PC-3 (cell line): ENCODE data around the gene PPIF.

ENCODE experiments used
- CTCF ChIP-seq: fragments of 300-600 bp; sonication (generic); conservative IDR thresholded peaks from 2 replicates; pipeline ENCODE4 v1.5.1; 2017; ENCODE audit warnings: antibody characterized with exemption, low read depth, mild to moderate bottlenecking, low read length
- EZH2 ChIP-seq: fragments of 300-600 bp; sonication (generic); IDR thresholded peaks from one replicate; pipeline ENCODE4 v1.6.1; 2017; ENCODE audit warnings: antibody characterized with exemption, mild to moderate bottlenecking, low read length; ENCODE audit not compliant: unreplicated experiment
- EZH2phosphoT487 ChIP-seq: fragments of 300-600 bp; sonication (generic); IDR thresholded peaks from 2 replicates; pipeline ENCODE4 v1.6.1; 2018; ENCODE audit warnings: mild to moderate bottlenecking, antibody characterized with exemption, low read length, borderline replicate concordance

- TF ChIP-seq CTCF, result no peak
- no peak for TF ChIP-seq EZH2
- no peak for TF ChIP-seq EZH2phosphoT487
Measured at GRCh38 chr10:79335470-79336235, 11.6 kb upstream of the PPIF start.
